Measurements from ENCODE around the gene SSTR1. TPM values are rescaled to one million over a fixed set of nuclear protein-coding genes. Genes with fewer than 3 reads are reported as not detected.
A peak's percentile ranks its signal among the peaks of the same experiment; 100 is the strongest.

SSTR1 gene
- total RNA-seq, 1 experiment from 2014 or later, result 0.07 TPM

DNA sequence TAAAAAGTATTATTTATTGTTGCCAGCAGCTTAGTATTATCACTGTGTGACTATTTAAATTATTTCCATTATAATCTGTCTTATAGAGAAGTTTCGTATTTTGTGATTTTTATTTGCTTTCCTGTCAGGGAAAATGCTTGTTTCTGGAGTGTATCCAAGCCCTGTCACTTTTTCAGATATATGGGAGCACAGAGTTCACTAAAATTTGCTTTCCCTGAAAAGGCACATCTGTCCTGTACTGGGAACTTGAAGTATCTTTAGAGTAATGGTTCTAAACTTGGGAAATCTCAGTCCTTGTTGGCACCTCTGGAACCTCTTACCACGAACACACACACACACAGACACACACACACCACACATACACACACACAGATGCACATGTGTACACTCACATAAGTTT lies 39.3 kb upstream of the SSTR1 start:
- ChIA-PET CTCF (no interaction called here), POLR2A (ENCODE audit: unreplicated experiment) (no interaction called here)
- no peak overlapping the region for H3K4me3 ChIP-seq (ENCODE audit: low read length)
- H3K4me2 ChIP-seq (ENCODE audit: low read length), result no peak overlapping the region
- BruUV-seq (replicated peaks), result no TSS peak
- no peak for TF ChIP-seq EZH2phosphoT487 (IDR thresholded peaks at IDR 0.05; ENCODE audit: borderline replicate concordance, low read length)
- TF ChIP-seq CTCF (conservative IDR thresholded peaks at IDR 0.05; ENCODE audit: low read depth, low read length), result no peak
- TF ChIP-seq EZH2 (IDR thresholded peaks at IDR 0.05; ENCODE audit: low read length, unreplicated experiment), result no peak
- intact Hi-C loops (cut with micrococcal nuclease), result no loop called here
- H3K36me3 ChIP-seq (ENCODE audit: low read depth, low read length), result no peaks in the 10 kb centered on the region
- no peaks in the 10 kb centered on the region for H3F3A ChIP-seq (ENCODE audit: low read length, unreplicated experiment)
- H3K9me2 ChIP-seq (replicated peaks; ENCODE audit: low read length), result no peaks in the 10 kb centered on the region
- H2AFZ ChIP-seq (ENCODE audit: low read length), result no peak overlapping the region
- H4K20me1 ChIP-seq (ENCODE audit: low read length), result no peaks in the 10 kb centered on the region
- no peak for DNase-seq
- no peak overlapping the region for H3K27ac ChIP-seq (ENCODE audit: low read length)
- no peaks in the 10 kb centered on the region for H3K9me3 ChIP-seq (ENCODE audit: low read length)
- no peaks in the 10 kb centered on the region for H3K79me2 ChIP-seq (ENCODE audit: low read length)
- ATAC-seq, result no peak
- peaks cover 10% of the 10 kb centered on the region; the same call in 1 of the 2 replicates for H3K27me3 ChIP-seq (ENCODE audit: low read length)
- peaks cover 34% of the 10 kb centered on the region for H3K4me1 ChIP-seq (ENCODE audit: insufficient read depth, low read length)
- H3K9ac ChIP-seq (ENCODE audit: low read length), result no peak overlapping the region

DNA sequence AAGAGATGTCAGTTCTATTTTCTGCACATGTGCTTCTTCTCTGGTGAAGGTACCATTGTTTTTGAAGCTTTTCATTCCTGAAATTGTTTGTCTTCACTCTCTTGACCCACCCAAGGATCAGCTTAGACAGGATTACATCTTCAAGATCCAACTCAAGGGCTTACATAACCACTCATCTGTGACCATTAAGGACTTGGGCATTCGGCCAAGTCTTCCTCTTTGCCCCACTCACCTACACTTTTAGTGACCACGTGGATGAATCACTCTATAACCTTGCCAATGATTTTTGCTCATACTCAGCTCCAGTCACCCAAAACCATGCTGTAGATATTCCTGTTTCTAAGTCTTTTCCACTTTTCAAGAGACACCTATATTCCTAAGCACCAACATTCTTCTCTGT lies 36.5 kb upstream of the SSTR1 start:
- BruUV-seq (replicated peaks), result no TSS peak
- peak overlapping the region; percentile 13; the same call in 1 of the 2 replicates for H3K4me2 ChIP-seq (ENCODE audit: low read length)
- H3K27me3 ChIP-seq (ENCODE audit: low read length), result peaks cover 3% of the 10 kb centered on the region; the same call in 1 of the 2 replicates
- H3K36me3 ChIP-seq (ENCODE audit: low read depth, low read length), result no peaks in the 10 kb centered on the region
- H3K79me2 ChIP-seq (ENCODE audit: low read length), result no peaks in the 10 kb centered on the region
- ATAC-seq, result no peak
- intact Hi-C loops (cut with micrococcal nuclease), result no loop called here
- peaks cover 34% of the 10 kb centered on the region for H3K4me1 ChIP-seq (ENCODE audit: insufficient read depth, low read length)
- H3K27ac ChIP-seq (ENCODE audit: low read length), result peak overlapping the region; percentile 62
- H3K9me3 ChIP-seq (ENCODE audit: low read length), result no peaks in the 10 kb centered on the region
- no peak overlapping the region for H3K9ac ChIP-seq (ENCODE audit: low read length)
- DNase-seq, result peak; percentile 78
- H3F3A ChIP-seq (ENCODE audit: low read length, unreplicated experiment), result no peaks in the 10 kb centered on the region
- ChIA-PET POLR2A (ENCODE audit: unreplicated experiment) (no interaction called here), CTCF (no interaction called here)
- no peak overlapping the region for H3K4me3 ChIP-seq (ENCODE audit: low read length)
- no peaks in the 10 kb centered on the region for H4K20me1 ChIP-seq (ENCODE audit: low read length)
- H3K9me2 ChIP-seq (replicated peaks; ENCODE audit: low read length), result no peaks in the 10 kb centered on the region
- TF ChIP-seq EZH2phosphoT487 (IDR thresholded peaks at IDR 0.05; ENCODE audit: borderline replicate concordance, low read length), result no peak
- no peak overlapping the region for H2AFZ ChIP-seq (ENCODE audit: low read length)

- Histone ChIP-seq H4K20me1 (ENCODE audit: low read length) (no peaks in the 10 kb centered on the region), H2AFZ (ENCODE audit: low read length) (no peak overlapping the region), H3K79me2 (ENCODE audit: low read length) (no peaks in the 10 kb centered on the region), H3F3A (ENCODE audit: low read length, unreplicated experiment) (no peaks in the 10 kb centered on the region), H3K9me2 (replicated peaks; ENCODE audit: low read length) (no peaks in the 10 kb centered on the region), H3K27ac (ENCODE audit: low read length) (no peak overlapping the region), H3K4me1 (ENCODE audit: insufficient read depth, low read length) (peaks cover 33% of the 10 kb centered on the region), H3K36me3 (ENCODE audit: low read depth, low read length) (no peaks in the 10 kb centered on the region), H3K4me2 (ENCODE audit: low read length) (no peak overlapping the region), H3K9me3 (ENCODE audit: low read length) (no peaks in the 10 kb centered on the region), H3K9ac (ENCODE audit: low read length) (no peak overlapping the region), H3K27me3 (ENCODE audit: low read length) (no peaks in the 10 kb centered on the region), H3K4me3 (ENCODE audit: low read length) (no peak overlapping the region)
- ChIA-PET CTCF (no interaction called here), POLR2A (ENCODE audit: unreplicated experiment) (no interaction called here)
- TF ChIP-seq EZH2phosphoT487 (IDR thresholded peaks at IDR 0.05; ENCODE audit: borderline replicate concordance, low read length) (no peak), CTCF (conservative IDR thresholded peaks at IDR 0.05; ENCODE audit: low read depth, low read length) (no peak), EZH2 (IDR thresholded peaks at IDR 0.05; ENCODE audit: low read length, unreplicated experiment) (no peak)
- intact Hi-C loops (cut with micrococcal nuclease), result no loop called here
- DNase-seq (no peak), ATAC-seq (no peak)
- BruUV-seq (replicated peaks), result no TSS peak
Measured at GRCh38 chr14:38174711-38175110, 33.0 kb upstream of the SSTR1 start.

All from PC-3 (cell line).